BE2C (cell line): Measurements from ENCODE around the gene GNAZ.
"Not testable (repeated sequence)": the region's sequence is repeated elsewhere in the genome, so short reads cannot be mapped to it uniquely, and the experiment has no call there.

Experiments
- DNase-seq: peaks from one replicate; pipeline ENCODE4 v3.0.0-alpha.2; 2020
- H3K27me3 ChIP-seq: fragments of 250-450 bp; sonication (Bioruptor Pico); 2 replicates; pipeline ENCODE4 v1.5.1; 2020; ENCODE audit warnings: mild to moderate bottlenecking
- H3K36me3 ChIP-seq: fragments of 250-450 bp; sonication (Bioruptor Pico); 2 replicates; pipeline ENCODE4 v1.5.1; 2020; ENCODE audit warnings: mild to moderate bottlenecking
- H3K4me1 ChIP-seq: fragments of 250-450 bp; sonication (Bioruptor Pico); 2 replicates; pipeline ENCODE4 v1.5.1; 2020
- H3K4me3 ChIP-seq: 2 replicates; pipeline ENCODE4 v1.5.1; 2011; ENCODE audit warnings: low read depth, low read length
- H3K9me3 ChIP-seq: fragments of 250-450 bp; sonication (Bioruptor Pico); 2 replicates; pipeline ENCODE4 v1.5.1; 2020
- CTCF ChIP-seq: IDR thresholded peaks from 2 replicates; pipeline ENCODE4 v1.5.1; 2012; ENCODE audit warnings: mild to moderate bottlenecking, low read depth, low read length

GNAZ gene

DNA sequence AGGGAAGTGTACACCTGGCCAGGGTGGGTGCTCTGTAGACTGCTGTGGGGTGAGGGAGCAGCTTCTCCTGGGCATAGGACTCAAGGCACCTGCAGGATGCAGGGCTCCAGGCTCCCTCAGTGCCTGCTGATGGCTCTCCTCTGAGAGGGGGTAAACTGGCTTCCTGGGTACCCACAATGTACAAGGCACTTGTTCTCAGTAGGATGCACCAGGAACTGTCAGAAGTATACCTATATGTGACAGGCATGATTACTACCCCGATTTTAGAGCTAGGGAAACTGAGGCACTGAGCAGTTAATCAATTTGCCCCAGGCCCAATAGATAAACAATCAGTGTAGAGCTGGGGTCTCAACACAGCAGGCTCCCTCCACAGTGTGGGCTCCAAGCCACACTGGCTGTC lies 31.4 kb upstream of the GNAZ start:
- TF ChIP-seq CTCF: no peak
- Histone ChIP-seq H3K9me3 (no peaks in the 10 kb centered on the region), H3K4me3 (no peak overlapping the region), H3K4me1 (no peaks in the 10 kb centered on the region), H3K27me3 (peaks cover 9% of the 10 kb centered on the region), H3K36me3 (no peaks in the 10 kb centered on the region)
- DNase-seq: no peak

- no peak overlapping the region for H3K4me3 ChIP-seq
- no peaks in the 10 kb centered on the region for H3K36me3 ChIP-seq
- no peak for DNase-seq
- H3K4me1 ChIP-seq: no peaks in the 10 kb centered on the region
- no peak for TF ChIP-seq CTCF
- no peaks in the 10 kb centered on the region for H3K9me3 ChIP-seq
- H3K27me3 ChIP-seq: peaks cover 9% of the 10 kb centered on the region
Observed at GRCh38 chr22:23042179-23042578, 28.1 kb upstream of the GNAZ start.

GRCh38 chr22:23044570-23044969 lies 25.7 kb upstream of the GNAZ start:
- no peak for DNase-seq
- TF ChIP-seq CTCF: no peak
- Histone ChIP-seq H3K9me3 (no peaks in the 10 kb centered on the region), H3K4me1 (no peaks in the 10 kb centered on the region), H3K27me3 (peaks cover 16% of the 10 kb centered on the region), H3K4me3 (no peak overlapping the region), H3K36me3 (no peaks in the 10 kb centered on the region)

DNA sequence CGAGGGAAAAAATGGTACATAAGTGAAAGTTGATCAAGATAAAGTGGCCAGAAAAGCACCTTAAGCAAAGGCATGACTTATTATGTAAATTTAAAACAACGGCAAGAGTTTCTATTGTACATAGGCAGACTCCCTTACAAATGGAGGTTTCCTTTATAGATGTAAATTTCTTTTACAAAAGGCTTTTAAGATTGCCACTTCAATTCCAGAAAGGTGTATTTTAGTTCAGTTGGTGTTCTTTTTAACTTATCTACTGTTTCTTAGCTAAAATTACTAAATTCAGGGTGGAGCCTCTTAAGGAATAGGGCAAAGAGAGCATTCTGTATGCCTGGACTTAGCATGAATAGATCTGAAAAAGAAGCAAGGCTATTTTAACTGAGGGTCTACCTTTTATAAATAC lies 24.9 kb upstream of the GNAZ start:
- no peaks in the 10 kb centered on the region for H3K9me3 ChIP-seq
- no peak for TF ChIP-seq CTCF
- H3K4me1 ChIP-seq: no peaks in the 10 kb centered on the region
- no peak overlapping the region for H3K4me3 ChIP-seq
- no peak for DNase-seq
- peaks cover 16% of the 10 kb centered on the region for H3K27me3 ChIP-seq
- no peaks in the 10 kb centered on the region for H3K36me3 ChIP-seq

DNA sequence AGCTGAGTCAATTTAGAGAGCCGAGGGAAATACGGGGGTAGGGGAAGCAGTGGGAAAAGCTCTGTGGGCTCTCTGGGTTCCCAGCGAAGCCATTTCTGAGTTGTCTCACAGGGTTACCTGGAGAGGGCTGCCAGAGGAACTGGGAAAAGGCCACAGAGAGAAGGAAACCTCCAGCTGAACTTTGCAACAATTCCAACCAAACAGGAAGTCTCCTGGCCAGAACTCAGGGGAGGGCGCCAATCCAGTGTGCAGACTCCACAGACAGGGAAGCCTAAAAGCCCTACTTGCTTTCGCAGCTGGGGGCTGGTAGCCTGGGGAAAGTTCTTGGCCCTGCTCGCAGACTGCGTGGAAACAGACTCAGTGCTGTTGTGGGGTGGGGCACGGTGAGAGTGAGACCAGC lies 23.1 kb upstream of the GNAZ start:
- no peak for DNase-seq
- H3K4me3 ChIP-seq: no peak overlapping the region

GRCh38 chr22:23047742-23048141 lies 22.6 kb upstream of the GNAZ start:
- Histone ChIP-seq H3K9me3 (no peaks in the 10 kb centered on the region), H3K36me3 (no peaks in the 10 kb centered on the region), H3K4me1 (no peaks in the 10 kb centered on the region), H3K27me3 (peaks cover 11% of the 10 kb centered on the region), H3K4me3 (no peak overlapping the region)
- no peak for DNase-seq
- no peak for TF ChIP-seq CTCF

More for the DNA sequence above, 23.1 kb upstream of the GNAZ start:
- H3K9me3 ChIP-seq: no peaks in the 10 kb centered on the region
- no peak for TF ChIP-seq CTCF
- H3K27me3 ChIP-seq: peaks cover 12% of the 10 kb centered on the region
- no peaks in the 10 kb centered on the region for H3K36me3 ChIP-seq
- no peaks in the 10 kb centered on the region for H3K4me1 ChIP-seq

- H3K27me3 ChIP-seq: peaks cover 11% of the 10 kb centered on the region
- H3K36me3 ChIP-seq, DNase-seq, H3K4me1 ChIP-seq, H3K9me3 ChIP-seq, H3K4me3 ChIP-seq: not testable (repeated sequence)
Observed at GRCh38 chr22:23050546-23050945, 19.8 kb upstream of the GNAZ start.
